GM10266 (cell line): ENCODE data around the gene DISP2.

ENCODE experiments used
- DNase-seq: peaks from one replicate; pipeline ENCODE4 v3.0.0; 2012; ENCODE audit errors: extremely low spot score
- TF ChIP-seq, protein P1 (sequence below): IDR thresholded peaks from 2 replicates; pipeline ENCODE4 v1.5.1; 2012; ENCODE audit warnings: mild to moderate bottlenecking, low read depth; ENCODE audit not compliant: control insufficient read depth, insufficient read depth; ENCODE audit errors: missing control alignments

DISP2 gene

DNA sequence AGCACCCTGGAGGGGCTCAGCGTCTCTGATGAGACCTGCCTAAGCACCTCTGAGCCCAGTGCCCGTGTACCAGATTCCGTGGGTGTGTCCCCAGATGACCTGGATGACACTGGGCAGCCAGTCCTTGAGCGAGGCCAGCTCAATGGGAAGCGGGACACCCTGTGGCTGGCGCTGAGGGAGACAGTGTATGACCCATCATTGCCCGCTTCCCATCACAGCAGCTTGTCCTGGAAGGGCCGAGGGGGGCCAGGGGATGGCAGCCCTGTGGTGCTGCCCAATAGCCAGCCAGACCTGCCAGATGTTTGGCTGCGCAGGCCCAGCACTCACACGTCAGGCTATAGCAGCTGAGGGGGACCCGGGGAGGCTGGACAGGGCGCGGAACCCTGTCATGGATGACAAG is 12.0 kb downstream of the DISP2 start:
- TF ChIP-seq, protein P1, sequence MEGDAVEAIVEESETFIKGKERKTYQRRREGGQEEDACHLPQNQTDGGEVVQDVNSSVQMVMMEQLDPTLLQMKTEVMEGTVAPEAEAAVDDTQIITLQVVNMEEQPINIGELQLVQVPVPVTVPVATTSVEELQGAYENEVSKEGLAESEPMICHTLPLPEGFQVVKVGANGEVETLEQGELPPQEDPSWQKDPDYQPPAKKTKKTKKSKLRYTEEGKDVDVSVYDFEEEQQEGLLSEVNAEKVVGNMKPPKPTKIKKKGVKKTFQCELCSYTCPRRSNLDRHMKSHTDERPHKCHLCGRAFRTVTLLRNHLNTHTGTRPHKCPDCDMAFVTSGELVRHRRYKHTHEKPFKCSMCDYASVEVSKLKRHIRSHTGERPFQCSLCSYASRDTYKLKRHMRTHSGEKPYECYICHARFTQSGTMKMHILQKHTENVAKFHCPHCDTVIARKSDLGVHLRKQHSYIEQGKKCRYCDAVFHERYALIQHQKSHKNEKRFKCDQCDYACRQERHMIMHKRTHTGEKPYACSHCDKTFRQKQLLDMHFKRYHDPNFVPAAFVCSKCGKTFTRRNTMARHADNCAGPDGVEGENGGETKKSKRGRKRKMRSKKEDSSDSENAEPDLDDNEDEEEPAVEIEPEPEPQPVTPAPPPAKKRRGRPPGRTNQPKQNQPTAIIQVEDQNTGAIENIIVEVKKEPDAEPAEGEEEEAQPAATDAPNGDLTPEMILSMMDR: no peak
- no peak for DNase-seq

DNA sequence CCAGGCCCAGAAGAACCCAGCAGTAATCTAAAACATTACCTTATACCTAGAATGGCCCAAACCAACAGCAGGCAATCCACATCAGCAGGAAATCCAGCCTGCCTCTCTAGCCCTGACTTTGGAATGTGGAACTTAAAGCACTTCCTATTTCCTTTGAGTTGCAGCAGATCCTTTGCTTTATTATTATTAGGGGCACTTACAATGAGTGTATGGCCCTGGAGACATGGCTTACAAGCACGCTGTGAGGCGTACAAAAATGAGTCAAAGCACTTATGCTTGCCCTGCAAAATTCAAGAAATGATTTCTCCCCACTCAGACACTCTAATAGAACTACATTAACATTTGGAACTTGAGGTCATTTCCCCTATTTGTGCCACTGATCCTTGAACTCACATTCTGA is 15.0 kb downstream of the DISP2 start:
- DNase-seq: no peak
- TF ChIP-seq, protein P1: no peak

DNA sequence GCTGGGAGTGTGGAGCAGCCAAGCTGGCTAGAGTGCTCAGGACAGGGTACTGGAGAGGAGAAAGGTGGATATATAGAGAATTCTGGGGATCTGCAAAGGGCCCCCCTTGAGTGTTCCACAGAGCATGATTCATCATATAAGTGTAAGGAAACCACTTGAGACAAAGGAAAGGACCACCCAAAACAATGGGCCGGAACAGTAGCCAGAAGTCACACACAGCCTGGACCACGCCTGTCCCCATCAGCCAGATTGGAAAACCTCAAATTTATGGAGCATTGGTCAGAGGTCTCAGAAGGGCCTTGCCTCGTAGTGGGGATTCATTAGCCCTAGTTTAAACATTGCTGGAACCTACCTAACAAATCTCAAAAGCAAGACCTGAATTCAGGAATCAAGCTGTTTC is 19.6 kb downstream of the DISP2 start:
- no peak for DNase-seq
- TF ChIP-seq, protein P1: no peak

DNA sequence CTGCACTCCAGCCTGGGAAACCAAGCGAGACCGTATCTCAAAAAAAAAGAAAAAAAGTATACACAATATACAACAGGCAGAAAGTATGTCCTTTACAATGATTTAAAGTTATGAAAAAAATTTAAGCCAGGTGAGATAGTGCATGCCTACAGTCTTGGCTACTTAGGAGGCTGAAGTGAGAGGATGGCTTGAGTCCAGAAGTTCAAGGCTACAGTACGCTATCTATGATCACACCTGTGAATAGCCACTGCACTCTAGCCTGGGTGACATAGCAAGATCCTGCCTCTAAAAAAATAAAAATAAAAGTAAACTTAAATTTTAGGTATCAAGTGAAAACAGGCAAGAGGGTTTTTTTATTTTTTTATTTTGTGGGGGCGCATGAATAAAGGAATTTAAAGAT is 21.4 kb downstream of the DISP2 start:
- no peak for DNase-seq
- TF ChIP-seq, protein P1: no peak

DNA sequence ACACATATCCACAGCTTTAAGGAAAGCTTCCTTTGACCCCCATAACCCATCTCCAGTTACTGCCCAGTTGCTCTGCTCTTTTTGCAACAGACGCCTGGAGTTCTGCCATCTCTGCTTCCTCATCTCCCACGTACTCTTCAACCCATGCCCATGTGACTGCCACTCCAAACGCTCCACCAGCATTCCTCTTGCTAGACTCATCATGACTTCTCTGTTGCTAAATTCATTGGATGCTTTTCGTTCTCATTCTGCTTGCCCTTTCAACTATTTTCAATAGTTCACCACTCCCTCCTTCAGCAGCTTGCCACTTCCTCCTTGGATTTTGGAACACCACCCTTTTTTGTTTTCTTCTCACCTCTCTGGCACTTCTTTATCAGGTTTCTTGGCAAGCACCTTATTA is 21.8 kb downstream of the DISP2 start:
- DNase-seq: no peak
- TF ChIP-seq, protein P1: no peak

DNA sequence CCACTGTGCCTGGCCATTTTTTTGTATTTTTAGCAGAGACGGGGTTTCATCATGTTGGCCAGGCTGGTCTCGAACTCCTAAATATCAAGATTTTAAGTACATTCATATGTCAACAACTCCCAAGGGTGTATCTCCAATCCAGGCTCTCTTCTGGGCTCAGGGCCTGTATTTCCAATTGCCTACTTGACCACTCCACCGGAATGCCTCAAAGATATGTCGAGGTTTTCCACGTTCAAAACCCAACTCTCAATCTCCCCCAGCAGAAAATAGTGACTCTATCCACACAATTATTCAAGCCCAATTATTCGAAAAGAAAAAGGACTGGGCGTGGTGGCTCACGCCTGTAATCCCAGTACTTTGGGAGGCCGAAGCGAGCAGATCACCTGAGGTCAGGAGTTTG is 22.6 kb downstream of the DISP2 start:
- no peak for DNase-seq
- TF ChIP-seq, protein P1: no peak

DNA sequence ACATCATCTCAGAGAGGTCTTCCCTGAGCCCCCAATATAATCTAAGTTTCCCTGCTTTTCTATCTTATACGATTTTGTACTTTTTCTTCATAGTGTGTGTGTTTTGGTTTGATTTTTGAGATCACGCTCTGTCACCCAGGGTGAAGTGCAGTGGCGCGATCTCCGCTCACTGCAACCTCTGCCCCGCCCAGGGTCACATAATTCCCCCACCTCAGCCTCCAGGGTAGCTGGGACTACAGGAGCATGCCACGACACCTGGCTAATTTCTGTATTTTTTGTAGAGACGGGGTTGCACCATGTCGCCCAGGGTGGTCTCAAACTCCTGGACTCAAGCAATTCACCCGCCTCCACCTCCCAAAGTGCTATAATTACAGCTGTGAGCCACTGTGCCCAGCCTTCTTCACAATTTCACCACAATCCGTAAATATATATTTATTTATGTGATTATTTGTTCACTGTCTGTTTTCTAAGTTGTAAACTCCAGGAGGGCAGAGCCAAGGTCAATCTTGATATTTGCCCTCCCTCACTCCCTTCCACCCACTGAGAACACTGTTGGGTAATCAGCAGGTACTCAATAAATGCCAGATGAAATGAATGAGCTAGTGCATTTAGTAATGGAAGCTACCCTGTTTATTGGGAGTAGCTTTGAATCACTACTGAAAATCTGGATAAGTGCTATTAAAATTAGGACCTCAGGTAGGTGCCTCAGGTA is 24.0 kb downstream of the DISP2 start:
- TF ChIP-seq, protein P1: no peak
- no peak for DNase-seq
